Heart left ventricle (tissue), 16 donors: ENCODE data around the gene LAMB3. TPM values are rescaled to one million over a fixed set of nuclear protein-coding genes. Genes with fewer than 3 reads are reported as not detected.
A peak's percentile ranks its signal among the peaks of the same experiment; 100 is the strongest.

ENCODE experiments used
- ATAC-seq, 4 donors: fragments of 200-7000 bp; cut with Tn5 transposase; one replicate each; pipeline ENCODE4 v1.9.1; 2020 to 2022; ENCODE audit warnings: moderate library complexity in 4 of 4, mild to moderate bottlenecking in 3 of 4, moderate number of reproducible peaks in 1 of 4
- DNase-seq, 5 donors: peaks; one replicate each; pipeline ENCODE4 v3.0.0-alpha.2; 2020
- H3K27ac ChIP-seq, 12 donors: fragments of 200-600 bp; sonication (generic) in 4 of 12; one replicate each; pipeline versions ENCODE4 v1.5.0 to v1.8.0; 2016 to 2022; ENCODE audit warnings: mild to moderate bottlenecking in 2 of 12
- H3K27me3 ChIP-seq, 9 donors: fragments of 200-600 bp; sonication (generic) in 2 of 9; one replicate each; pipeline versions ENCODE4 v1.5.1 to v1.8.0; 2016 to 2022; ENCODE audit warnings: mild to moderate bottlenecking in 3 of 9
- H3K36me3 ChIP-seq, 9 donors: fragments of 200-600 bp; sonication (generic) in 2 of 9; one replicate each; pipeline versions ENCODE4 v1.5.0 to v1.8.0; 2018 to 2022; ENCODE audit warnings: mild to moderate bottlenecking in 2 of 9
- H3K4me1 ChIP-seq, 12 donors: fragments of 200-600 bp; sonication (generic) in 4 of 12; one replicate each; pipeline versions ENCODE4 v1.5.0 to v1.8.0; 2016 to 2022; ENCODE audit warnings: mild to moderate bottlenecking in 3 of 12
- H3K4me3 ChIP-seq, 12 donors: fragments of 200-600 bp; sonication (generic) in 4 of 12; one replicate each; pipeline versions ENCODE4 v1.5.0 to v1.8.0; 2017 to 2022; ENCODE audit warnings: mild to moderate bottlenecking in 9 of 12, moderate library complexity in 4 of 12
- H3K9me3 ChIP-seq, 12 donors: fragments of 200-600 bp; sonication (generic) in 4 of 12; one replicate each; pipeline versions ENCODE4 v1.5.0 to v1.8.0; 2016 to 2022; ENCODE audit warnings: mild to moderate bottlenecking in 1 of 12
- POLR2A ChIP-seq, 2 donors: fragments of 450-650 bp; IDR thresholded peaks; one replicate each; pipeline ENCODE4 v1.6.1; 2017; ENCODE audit warnings: antibody characterized with exemption in 2 of 2, mild to moderate bottlenecking in 2 of 2, moderate library complexity in 2 of 2
- WGBS, 4 donors: extraction: QIAGEN DNeasy Blood & Tissue Kit in 2 of 4; methylation state at CpG; one replicate each; pipeline versions ENCODE4 v1.1.5 to v1.1.7; 2013 to 2018; 5-methylcytosine and 5-hydroxymethylcytosine counted together
- intact Hi-C, 10 donors: fragments of 100-400 bp; cut with DNase I; formaldehyde crosslinking; loops; one replicate each; pipeline versions ENCODE4 v1.11.1 to v1.14.2; 2022
- polyA plus RNA-seq, 2 donors: library from polyadenylated mRNA; stranded (reverse); fragments of 200-250 nt; gene quantifications; one replicate each; pipeline ENCODE4 v1.2.3, GENCODE V29; 2013
- total RNA-seq, 9 donors: library from RNA; depleted of rRNA in 2 of 9; stranded (reverse); fragments of >200 nt in 2 of 9; fragmentation: NEBNext Ultra II Directional in 3 of 9; extraction: Animal tissue kit (Norgen Biotek cat#: 25700) in 3 of 9; gene quantifications; one replicate each; pipeline versions ENCODE4 v1.1.0 to v1.2.4, GENCODE V29; 2016 to 2023
- TF ChIP-seq, protein P1 (sequence below), 12 donors: fragments of 200-600 bp; sonication (generic) in 4 of 12; IDR thresholded peaks; one replicate each; pipeline versions ENCODE4 v1.5.0 to v1.8.0; 2018 to 2022; ENCODE audit warnings: antibody characterized with exemption in 12 of 12, mild to moderate bottlenecking in 5 of 12
- donor health status: ischemic (EF 13 %, LVEDD 7.1; RV severe dilation, severe dysfunction).
- donor health status: healthy with polysubstance abuse.
- donor health status: DM: no; HTN: yes; CAD: no.
- donor health status: DM: no; HTN: no; CAD: no.
- donor health status: ischemic (EF 25% LVEDD 6.9; RV normal size, moderate dysfunction).
- donor health status: ischemic (EF 25% LVEDD 5.7; RV mildly dilated, moderate dysfunction).
- donor health status: healthy.
- donor health status: DM: yes; HTN: yes; CAD: no.
- donor health status: ischemic (EF 35%, LVEDD 5.7; RV mildly dilated, moderate dysfunction).
- donor health status: nonischemic (EF 11% LVEDD 7.7; RV severe dilation, severe dysfunction).
- donor health status: DM: yes; HTN: yes; CAD: no.
- donor health status: PGD.
- donor health status: ischemic (EF 29% LVEDD 5.4; RV normal size, mild dysfunction).
- donor health status: nonischemic (EF 23%, LVEDD 6.1; RV moderate dilation, normal function).

Gene LAMB3
- total and polyA plus RNA-seq, 11 donors, result 0.83 to 7.4 (median 3.6) TPM

DNA sequence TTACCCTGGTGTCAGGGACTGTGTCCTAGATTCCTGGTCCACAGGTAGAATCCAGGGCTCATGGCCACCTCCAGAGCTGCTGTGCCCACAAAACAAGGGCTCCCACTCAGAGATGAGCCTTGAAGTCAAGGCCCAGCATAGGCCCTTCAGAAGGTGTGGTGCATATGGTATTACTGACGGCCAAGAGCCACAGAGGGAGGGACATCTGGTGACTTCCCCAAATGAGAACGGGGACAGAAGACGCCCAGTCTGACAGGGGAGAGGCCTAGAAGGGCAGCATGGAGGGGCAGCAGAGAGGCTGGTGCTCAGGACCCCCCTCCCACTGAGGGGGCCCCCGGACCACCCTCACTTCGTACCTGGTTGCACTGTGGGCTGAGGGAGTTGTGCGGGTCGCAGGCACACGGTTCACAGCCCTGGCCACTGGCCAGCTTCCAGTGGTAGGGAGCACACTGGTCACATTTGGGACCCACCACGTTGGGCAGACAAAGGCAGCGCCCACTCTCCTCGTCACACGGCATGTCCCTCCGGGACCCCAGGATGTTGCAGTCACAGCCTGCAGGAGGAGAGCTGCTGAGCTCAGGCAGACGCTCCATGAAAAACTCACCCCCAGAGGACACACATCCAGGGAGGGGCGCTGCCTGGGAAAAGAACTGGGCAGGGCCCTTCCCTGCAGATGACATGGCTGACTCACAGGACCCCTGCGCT, 25.0 kb downstream of the LAMB3 start:
- ATAC-seq (no peak), DNase-seq (peak in 1 of 5 donors; percentile 40)
- no peak for TF ChIP-seq POLR2A (IDR thresholded peaks at IDR 0.05)
- TF ChIP-seq, protein P1, sequence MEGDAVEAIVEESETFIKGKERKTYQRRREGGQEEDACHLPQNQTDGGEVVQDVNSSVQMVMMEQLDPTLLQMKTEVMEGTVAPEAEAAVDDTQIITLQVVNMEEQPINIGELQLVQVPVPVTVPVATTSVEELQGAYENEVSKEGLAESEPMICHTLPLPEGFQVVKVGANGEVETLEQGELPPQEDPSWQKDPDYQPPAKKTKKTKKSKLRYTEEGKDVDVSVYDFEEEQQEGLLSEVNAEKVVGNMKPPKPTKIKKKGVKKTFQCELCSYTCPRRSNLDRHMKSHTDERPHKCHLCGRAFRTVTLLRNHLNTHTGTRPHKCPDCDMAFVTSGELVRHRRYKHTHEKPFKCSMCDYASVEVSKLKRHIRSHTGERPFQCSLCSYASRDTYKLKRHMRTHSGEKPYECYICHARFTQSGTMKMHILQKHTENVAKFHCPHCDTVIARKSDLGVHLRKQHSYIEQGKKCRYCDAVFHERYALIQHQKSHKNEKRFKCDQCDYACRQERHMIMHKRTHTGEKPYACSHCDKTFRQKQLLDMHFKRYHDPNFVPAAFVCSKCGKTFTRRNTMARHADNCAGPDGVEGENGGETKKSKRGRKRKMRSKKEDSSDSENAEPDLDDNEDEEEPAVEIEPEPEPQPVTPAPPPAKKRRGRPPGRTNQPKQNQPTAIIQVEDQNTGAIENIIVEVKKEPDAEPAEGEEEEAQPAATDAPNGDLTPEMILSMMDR (IDR thresholded peaks at IDR 0.05), result no peak
- peaks cover 0 to 59% (median 40%) of the 10 kb centered on the region in 12 donors for H3K4me1 ChIP-seq
- peak overlapping the region in 5 of 12 donors; percentile 13 to 56 (median 22) for H3K27ac ChIP-seq
- no peaks in the 10 kb centered on the region for H3K9me3 ChIP-seq
- whole genome bisulfite sequencing, 4 donors, result 53 to 81% (median 56%) methylated on average over 3 to 16 of the region's 16 CpGs
- intact Hi-C loops, result loop anchor here (1.0 to 10.0 kb wide), 11 partner anchors 22 to 120 kb away; partner anchors contain the start of gene G0S2 (in 1 of the 10)
- peak overlapping the region in 2 of 12 donors; percentile 7 to 38 for H3K4me3 ChIP-seq
- H3K27me3 ChIP-seq, result no peaks in the 10 kb centered on the region
- H3K36me3 ChIP-seq, result no peaks in the 10 kb centered on the region

- DNase-seq, result no peak
- no peak for ATAC-seq
- intact Hi-C loops, result loop anchor here (1.0 to 10.0 kb wide), 11 partner anchors 22 to 121 kb away; partner anchors contain the start of gene G0S2 (in 1 of the 10)
- H3K27ac ChIP-seq, result peak overlapping the region in 9 of 12 donors; percentile 37 to 80 (median 56)
- H3K4me3 ChIP-seq, result no peak overlapping the region
- no peaks in the 10 kb centered on the region for H3K36me3 ChIP-seq
- WGBS, 4 donors, result 86 to 89% (median 89%) methylated on average over 12 to 19 of the region's 19 CpGs
- H3K9me3 ChIP-seq, result no peaks in the 10 kb centered on the region
- TF ChIP-seq, protein P1 (IDR thresholded peaks at IDR 0.05), result no peak
- TF ChIP-seq POLR2A (IDR thresholded peaks at IDR 0.05), result no peak
- H3K27me3 ChIP-seq, result no peaks in the 10 kb centered on the region
- peaks cover 0 to 61% (median 42%) of the 10 kb centered on the region in 12 donors for H3K4me1 ChIP-seq
Measured at GRCh38 chr1:209626346-209627026, 25.7 kb downstream of the LAMB3 start.

DNA sequence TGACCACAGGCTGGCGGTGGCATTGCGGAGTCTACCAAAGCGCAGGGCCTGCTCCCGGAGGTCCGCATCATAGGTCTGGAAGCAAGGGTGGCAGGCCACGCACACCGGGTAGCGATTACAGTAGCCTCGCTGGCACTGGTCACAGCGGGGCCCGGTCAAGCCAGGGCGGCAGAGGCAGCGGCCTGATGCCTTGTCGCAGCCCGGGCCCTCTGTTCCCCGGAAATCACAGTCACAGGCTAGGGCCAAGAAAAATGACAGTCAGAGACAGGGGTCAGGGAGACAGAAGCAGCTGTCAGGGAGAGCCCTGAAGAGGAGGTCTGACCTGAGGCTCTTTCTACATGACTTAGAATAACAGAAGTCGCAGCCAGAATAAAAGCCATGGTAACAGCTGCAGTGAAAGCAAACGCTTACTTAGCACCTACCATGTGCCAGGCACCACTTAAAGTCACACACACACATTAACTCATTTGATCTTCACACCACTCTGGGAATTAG, 26.4 kb downstream of the LAMB3 start:
- peak in 1 of 5 donors; percentile 44 for DNase-seq
- Histone ChIP-seq H3K27ac (peak overlapping the region in 11 of 12 donors; percentile 37 to 80 (median 56)), H3K36me3 (no peaks in the 10 kb centered on the region), H3K27me3 (no peaks in the 10 kb centered on the region), H3K4me1 (peaks cover 0 to 61% (median 38%) of the 10 kb centered on the region in 12 donors), H3K4me3 (no peak overlapping the region), H3K9me3 (no peaks in the 10 kb centered on the region)
- peak in 2 of 4 donors; percentile 2 to 13 for ATAC-seq
- 74 to 84% (median 77%) methylated on average over 17 to 18 of the region's 18 CpGs for WGBS, 4 donors
- TF ChIP-seq POLR2A (IDR thresholded peaks at IDR 0.05), result no peak
- TF ChIP-seq, protein P1 (IDR thresholded peaks at IDR 0.05), result no peak
- intact Hi-C loops, result loop anchor here (2.0 to 10.0 kb wide), 10 partner anchors 21 to 121 kb away; partner anchors contain the start of gene G0S2 (in 1 of the 10)
